GM18526 (cell line): ENCODE measurements around the gene ZBP1.
A peak's percentile ranks its signal among the peaks of the same experiment; 100 is the strongest.

Experiments used
- POLR2A ChIP-seq: IDR thresholded peaks from 3 replicates; pipeline ENCODE4 v1.6.1; 2011; ENCODE audit not compliant: insufficient read length; ENCODE audit errors: extremely low read depth

The ZBP1 gene, protein sequence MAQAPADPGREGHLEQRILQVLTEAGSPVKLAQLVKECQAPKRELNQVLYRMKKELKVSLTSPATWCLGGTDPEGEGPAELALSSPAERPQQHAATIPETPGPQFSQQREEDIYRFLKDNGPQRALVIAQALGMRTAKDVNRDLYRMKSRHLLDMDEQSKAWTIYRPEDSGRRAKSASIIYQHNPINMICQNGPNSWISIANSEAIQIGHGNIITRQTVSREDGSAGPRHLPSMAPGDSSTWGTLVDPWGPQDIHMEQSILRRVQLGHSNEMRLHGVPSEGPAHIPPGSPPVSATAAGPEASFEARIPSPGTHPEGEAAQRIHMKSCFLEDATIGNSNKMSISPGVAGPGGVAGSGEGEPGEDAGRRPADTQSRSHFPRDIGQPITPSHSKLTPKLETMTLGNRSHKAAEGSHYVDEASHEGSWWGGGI

DNA sequence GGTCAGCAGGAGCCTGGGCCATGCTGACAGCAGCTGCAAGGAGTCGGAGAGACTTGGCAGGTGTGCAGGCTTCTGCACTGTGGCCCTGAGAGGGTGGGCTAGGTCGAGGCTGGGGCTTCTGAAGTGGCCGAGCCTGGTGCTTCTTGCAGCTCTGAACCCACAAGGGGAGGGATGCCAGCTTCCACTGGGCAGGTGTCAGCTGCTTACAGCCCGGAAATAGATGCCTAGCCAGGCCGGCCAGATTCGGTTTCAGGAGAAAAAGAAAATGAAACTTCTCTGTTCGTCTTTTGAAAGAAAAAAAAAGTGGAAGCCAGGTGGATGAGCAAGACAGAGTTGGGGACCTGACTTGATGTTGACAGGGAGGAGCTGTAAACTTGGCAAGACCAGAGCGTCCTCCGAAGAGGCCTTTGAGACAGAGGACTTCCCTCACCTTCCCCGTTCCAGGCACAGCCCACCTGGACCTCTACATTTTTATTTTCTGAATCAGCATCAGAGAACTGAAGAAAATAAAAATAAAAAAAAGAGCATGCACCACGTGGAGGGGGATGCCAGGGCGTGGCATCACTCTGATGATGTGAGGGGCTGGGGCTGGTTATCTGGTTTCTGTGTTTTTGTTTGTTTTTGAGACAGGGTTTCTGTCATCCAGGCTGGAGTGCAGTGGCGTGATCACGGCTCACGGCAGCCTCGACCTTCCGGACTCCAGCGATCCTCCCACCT is at the start of gene ZBP1:
TSS of gene ZBP1 (minus strand) at position 153 of the 717 bp plus-strand sequence. CDS start at position 22, 131 bp downstream.
- TF ChIP-seq POLR2A: peak; percentile 60

DNA sequence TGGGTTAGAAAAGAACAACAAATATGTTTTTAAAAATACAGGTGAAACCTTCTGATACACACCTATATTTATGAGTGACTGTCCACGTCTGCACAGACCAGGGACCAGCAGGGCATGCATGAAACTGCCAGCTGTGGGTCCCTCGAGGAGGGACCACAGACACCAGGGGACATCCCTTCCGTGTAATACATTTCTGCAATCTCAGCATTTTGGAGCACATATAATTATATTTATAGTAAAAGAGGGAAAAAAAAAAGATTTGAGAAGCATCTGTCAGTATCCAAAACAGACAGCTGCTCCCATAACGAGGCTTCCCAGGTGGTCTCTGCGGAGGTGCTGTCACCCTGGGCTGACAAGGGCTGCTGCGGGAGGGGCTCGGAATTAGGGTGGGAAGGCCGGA is 49.4 kb upstream of the ZBP1 start:
- no peak for TF ChIP-seq POLR2A

DNA sequence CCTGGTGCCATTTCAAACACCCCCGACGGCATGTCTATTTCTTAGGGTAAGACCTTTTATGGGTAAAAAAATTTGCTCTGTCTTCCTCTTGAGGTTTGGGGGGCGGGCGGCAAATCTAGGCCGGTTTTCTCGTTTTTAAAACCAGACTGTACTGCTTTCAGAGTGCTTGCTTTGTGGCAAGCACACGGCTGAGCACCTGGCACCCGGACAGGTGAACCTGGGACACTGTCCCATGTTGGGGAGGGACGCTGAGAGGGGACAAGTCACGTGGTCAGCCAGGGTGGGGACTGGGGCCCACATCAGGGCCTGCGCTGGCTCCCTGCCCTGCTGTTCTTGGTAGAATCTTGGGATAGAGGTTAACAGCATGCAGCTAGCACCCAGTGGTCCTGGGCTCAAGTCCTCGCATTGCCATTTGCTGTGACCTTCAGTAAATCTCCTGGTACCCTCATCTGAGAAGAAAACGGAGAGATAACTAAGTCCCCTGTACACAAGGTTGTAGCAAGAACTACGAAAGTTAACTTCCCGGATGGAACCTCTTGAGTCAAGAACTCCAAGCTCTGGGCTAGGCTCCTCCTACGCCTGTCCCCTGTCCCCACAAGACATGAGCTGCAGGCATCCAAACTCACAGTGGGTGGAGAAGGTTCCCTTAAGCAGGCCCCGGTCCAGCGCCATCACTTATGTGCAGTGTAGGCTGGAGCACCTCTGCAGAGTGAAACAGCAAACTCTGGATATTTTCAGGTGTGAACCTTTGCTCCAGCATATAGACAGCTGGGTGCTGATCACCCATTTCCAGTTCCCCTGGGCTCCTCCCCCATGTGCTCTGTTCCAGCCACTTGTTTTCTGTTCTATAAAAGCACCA is 47.9 kb upstream of the ZBP1 start:
- no peak for TF ChIP-seq POLR2A

DNA sequence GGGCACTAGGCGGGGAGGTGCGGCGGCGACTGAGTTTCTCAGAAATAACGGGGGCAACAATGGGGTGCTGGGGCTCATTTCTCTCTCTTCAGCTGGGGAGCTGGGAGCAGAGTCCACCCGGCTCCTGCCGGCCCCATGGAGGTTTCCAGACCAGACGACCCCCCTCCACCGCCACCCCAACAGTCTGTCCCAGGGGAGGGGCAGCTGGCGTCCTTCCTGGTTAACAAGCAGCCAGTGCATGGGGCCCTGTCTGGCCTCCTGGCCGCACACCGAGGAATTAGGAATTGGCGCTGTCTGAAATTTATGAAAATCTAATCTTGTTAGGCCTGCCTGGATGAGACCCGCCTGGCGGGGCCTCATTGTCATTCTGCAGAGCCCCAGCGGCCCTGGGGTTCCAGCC is 47.2 kb upstream of the ZBP1 start:
- no peak for TF ChIP-seq POLR2A

DNA sequence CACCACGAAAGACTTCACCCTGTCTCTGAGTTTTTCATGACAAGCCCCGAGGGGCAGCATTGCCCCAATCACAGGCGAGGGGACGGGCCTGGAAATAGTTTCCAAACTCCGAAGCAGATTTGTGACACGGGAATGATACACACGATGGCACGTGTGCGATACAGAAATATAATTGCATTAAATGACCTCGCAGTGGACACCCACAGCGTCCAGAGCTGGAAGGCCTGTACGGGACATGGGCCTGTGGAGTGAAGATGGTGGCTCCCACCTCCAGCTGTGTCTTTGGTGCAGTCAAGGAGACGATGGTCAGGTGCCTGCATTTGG is 46.6 kb upstream of the ZBP1 start:
- TF ChIP-seq POLR2A: no peak

DNA sequence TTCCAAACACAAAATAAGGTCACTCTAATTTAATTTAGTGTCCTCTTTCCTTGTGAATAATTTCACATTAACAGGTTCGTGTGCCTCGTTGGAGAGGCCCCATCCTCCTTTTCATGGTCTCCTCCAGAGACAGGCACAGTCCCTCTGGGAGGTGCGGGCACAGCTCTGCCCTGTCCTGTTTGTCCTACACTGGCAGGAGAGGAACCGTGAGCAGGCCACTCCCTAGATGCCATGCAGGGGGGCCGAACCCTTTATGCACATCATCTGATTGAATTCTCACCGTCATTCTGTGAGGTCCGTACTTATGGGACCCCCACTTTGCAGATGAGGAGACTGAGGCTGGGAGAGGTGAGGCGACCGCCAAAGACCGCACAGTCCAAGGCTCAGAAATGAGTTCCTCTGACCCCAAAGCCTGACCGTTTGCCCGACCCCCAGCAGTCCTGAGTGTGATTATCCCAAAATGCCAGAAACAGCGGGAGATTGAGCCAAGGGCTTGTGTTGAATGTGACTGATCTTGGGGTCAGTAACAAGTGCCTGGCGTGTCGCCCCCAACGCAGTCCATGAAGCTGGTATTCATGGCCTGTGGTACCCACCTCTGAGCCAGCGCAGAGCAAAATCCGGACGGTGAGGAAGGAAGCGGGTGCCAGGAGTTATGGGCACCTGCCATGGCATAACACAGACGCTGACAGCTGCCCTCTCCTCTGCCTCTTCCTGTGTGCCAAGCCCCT is 46.0 kb upstream of the ZBP1 start:
- TF ChIP-seq POLR2A: no peak

DNA sequence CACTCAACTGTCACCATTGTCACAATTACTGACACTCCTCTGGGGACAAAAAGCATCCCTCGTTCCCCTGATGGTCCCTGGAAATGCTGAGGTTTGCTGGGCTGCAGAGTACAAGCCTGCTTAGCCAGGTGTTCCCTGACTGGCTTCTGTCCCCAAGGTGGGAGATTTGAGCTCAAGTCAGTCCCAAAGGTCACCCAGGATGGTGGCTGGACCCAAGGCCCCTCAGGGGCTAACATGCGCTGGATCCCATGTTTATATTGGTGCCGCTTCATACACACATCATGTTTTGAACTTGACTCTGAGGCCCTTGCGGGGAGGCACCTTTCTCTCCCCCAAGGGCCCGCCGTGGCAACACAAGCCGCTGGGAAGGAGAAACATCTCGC is 45.4 kb upstream of the ZBP1 start:
- TF ChIP-seq POLR2A: no peak

DNA sequence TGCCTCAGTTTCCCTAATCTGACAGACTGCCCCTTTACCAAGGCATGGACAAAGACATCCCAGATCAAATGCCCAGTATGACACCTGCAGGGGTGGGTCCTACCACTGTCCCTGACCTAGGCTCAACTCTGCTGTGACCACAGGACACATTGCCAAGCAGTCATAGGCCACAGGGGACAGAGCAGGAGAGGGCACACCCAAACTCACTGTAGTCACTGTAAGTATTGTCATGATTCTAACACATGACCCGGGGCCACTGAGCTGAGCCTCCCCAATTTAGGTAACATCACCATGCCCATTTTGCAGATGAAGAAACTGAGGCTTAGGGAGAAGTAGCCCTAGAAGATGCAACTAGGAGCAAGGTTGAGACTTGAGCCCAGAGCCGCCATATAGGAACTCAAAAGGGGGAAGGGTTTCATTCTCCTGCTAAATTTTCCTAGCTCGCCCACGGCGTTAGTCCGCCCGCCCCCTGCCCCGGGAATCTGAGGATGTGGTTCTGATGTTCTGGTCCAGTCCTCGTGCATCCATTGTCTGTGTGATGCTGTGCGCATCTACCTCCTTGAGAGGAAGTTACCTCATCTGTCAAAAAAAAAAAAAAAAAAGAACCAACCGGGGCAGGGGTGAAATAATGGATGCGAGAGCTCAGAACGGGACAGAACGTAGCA is 44.8 kb upstream of the ZBP1 start:
- TF ChIP-seq POLR2A: no peak

DNA sequence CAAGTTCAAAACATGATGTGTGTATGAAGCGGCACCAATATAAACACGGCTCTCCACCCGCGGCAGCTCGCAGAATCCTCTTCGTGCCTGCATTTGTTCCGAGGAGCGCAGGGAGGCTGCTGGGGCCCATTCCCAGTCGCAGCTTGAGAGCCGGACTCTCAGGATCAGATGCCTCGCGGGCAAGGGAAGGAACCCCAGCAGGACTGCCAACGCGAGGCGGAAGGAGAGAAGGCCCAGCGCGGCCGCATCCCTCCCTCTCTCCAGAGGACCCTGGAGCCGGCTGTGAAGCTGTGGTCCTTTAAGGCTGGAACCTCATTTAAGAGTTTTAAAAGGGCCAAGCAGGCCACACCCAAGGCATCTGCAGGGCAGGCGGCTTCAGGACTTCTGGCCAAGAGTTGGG is 44.2 kb upstream of the ZBP1 start:
- TF ChIP-seq POLR2A: no peak

DNA sequence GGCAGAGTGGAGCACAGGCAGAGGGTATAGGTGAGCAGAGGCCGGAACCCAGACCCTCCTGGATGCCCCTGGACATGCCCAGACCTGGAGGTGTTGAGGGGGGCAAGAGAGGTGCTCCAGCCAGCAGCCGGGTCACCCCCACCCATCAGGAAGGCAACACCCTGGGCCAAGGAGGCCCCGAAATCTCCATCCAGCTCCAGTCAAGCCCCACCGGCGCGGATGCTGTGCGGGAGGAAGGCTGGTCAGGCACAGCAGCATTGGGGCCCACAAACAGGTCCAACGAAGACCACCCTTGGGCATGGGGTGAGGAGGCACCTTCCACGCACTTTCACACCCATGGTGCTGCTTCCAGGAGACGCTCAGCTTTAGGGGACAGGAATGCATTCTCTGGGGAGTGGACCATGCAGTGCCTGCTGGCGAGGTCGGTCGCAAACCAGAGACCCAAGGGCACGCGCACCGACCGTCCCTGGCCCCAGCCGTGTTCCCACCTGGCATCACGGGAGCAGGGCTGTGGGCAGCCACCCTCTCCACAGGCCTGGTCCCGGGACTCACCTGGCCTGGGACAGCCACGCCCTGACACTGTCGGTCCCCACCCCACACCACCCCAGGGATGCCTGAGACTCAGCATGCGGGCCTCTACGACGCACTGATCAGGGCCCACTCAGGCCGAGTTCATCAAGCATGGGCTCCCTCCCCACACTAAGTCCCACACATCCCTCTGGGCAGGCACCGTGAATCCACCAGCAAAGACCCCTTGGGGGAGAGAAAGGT is 43.6 kb upstream of the ZBP1 start:
- TF ChIP-seq POLR2A: no peak

DNA sequence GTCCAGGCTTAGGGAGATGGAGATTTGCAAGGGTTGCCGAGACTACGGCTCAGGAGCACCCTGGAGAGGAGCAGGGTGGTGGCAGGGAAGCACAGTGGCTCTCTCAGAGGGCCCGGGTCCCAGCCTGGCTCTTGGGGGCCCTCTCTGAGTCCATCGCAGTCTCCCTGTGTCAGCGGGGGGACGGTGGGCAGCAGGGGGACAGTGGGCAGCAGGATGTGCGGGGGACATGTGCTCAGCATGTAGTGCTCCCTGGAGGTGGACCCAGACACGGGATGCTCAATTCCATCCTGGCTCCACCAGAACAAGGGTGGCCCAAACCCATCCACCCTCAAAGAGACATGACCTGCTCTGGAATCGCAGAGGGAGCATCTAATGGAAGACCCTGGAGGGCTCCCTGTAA is 43.0 kb upstream of the ZBP1 start:
- TF ChIP-seq POLR2A: no peak

DNA sequence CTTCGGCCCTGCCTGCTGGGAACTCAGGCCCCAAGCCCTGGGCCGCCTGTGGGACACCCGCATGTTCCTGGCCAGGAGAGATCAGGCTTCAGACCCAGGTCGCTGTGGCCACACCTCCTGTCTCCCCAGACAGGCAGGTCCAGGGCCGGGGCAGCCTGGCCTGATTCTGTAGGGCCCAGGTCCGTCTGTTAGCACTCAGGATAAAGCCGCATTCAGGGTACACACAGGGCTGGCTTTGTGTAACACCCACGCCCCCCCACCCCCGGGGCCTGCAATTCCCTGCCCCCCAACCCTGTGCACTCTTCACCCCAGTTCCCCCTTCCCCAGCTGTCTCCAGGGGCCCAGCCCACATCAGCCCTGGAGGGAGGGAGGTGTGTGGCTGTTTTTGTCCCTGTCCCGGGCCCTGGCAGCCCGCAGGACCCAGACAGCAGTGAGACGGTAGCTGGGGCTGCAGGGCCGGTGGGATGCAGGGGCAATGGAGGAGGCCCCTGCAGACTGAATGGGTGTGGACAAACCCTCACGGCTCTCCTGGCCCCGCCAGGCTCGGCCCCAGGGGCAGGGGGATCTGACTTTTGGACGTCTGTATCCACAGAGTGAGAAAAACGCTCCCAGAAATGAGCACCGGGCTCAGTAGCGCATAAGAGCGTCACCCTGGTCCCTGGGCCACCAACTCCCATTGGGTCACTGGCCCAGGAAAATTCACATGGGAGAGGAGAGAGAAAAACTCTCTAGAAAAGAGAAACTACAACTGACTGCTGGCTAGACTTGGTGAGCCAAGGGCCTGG is 42.4 kb upstream of the ZBP1 start:
- TF ChIP-seq POLR2A: no peak
